LHCN-M2 (cell line): ENCODE results near the gene TNPO2. TPM values are rescaled to one million over a fixed set of nuclear protein-coding genes. Genes with fewer than 3 reads are reported as not detected.
A peak's percentile ranks its signal among the peaks of the same experiment; 100 is the strongest.
"Not testable (repeated sequence)": the region's sequence is repeated elsewhere in the genome, so short reads cannot be mapped to it uniquely, and the experiment has no call there.

Experiments
- DNase-seq: peaks from one replicate; pipeline ENCODE4 v3.0.0-alpha.2; 2012; ENCODE audit warnings: low read depth
- total RNA-seq: library from RNA; depleted of rRNA; stranded (reverse); fragments of >200 nt; gene quantifications from 2 replicates; pipeline ENCODE4 v1.2.3, GENCODE V29; 2014

Gene TNPO2
- total RNA-seq, 1 experiment from 2014 or later = 56.0 TPM

DNA sequence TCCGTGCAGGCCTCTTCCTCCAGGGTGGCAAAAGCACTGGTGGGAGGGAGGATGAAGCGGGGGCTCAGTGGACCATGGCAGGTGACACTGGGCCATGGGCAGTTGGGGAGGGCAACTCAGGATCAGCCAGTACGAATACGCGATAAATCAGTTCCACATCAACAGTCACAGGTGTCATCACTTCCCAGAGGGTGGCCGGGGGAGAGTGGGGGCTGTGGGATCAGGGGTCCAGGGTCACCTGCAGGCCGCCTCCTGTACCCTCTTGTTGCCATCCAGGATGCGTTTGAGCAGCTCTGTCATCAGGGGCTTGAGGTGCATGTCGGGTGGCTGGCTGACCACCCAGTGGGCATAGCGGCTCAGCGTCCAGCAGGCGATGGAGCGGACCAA lies 17.4 kb downstream of the TNPO2 start:
- no peak for DNase-seq

DNA sequence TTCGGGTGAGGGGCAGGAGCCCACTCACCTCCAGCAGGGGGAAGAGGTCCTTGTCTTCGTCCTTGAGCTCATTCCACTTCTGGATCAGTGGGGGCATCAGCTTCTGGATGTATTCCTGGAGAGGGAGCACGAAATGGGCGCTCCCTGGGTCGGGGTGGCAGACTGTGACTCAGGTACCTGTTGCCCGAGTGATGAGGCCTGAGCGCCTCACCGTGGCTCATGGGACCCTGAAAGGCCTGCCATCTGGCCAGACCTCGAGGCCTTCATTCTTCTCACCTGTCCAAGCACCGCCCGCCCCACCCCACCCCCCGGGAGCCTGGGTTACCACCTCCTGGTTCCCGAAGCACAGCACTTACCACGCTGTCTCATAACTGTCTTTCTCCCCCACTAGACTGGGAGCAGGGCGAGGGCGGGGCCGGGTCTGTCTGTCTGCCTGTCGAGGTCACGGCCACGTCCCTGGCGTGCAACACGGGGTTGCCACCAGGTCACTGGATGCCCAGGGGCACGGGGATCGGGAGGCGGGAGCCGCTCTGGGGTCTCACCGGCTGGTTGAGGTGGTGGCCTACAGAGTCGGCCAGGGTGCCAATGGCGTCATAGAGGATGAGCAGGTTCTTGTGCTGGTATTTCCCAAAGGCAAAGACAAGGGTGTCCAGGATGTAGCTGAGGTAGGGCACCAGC lies 17.9 kb downstream of the TNPO2 start:
- no peak for DNase-seq

DNA sequence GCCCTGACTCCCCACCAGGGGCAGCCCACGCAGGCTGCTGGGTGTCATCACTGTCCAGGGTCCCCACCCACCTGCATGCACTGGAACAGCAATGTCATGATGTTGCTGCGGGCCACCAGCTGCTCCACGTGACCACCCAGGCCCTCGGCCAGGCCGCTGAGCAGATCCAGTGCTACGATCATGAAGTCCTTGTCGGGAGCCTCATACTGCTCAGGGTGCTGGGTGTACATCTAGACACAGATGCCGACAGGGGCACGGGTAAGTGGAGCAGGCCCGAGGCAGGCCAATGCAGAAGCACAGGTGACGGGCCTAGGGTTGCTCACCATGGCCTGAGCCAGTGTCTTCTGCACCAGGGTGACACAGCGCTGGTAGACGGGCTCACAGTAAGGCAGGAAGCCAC lies 18.6 kb downstream of the TNPO2 start:
- DNase-seq = no peak

DNA sequence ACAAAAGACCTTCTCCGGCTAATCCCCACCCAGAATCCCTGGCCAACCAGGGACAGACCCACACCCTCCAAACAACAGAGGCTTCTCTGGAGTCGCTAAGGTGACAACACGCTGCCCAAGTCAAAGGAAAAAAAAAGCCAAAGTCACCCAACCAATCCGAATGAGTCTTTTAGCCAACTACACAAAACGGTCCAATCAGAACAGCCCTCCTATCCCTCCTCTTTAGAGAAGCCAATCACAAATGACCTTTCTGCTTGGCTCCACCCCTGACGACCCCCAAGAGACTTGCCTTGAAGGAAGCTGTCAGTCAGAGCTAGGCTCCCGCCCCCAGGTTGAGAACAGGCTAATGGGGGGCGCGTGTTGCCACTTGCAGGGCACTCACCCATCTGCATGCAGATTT lies 20.7 kb downstream of the TNPO2 start:
- peak; percentile 57 for DNase-seq

DNA sequence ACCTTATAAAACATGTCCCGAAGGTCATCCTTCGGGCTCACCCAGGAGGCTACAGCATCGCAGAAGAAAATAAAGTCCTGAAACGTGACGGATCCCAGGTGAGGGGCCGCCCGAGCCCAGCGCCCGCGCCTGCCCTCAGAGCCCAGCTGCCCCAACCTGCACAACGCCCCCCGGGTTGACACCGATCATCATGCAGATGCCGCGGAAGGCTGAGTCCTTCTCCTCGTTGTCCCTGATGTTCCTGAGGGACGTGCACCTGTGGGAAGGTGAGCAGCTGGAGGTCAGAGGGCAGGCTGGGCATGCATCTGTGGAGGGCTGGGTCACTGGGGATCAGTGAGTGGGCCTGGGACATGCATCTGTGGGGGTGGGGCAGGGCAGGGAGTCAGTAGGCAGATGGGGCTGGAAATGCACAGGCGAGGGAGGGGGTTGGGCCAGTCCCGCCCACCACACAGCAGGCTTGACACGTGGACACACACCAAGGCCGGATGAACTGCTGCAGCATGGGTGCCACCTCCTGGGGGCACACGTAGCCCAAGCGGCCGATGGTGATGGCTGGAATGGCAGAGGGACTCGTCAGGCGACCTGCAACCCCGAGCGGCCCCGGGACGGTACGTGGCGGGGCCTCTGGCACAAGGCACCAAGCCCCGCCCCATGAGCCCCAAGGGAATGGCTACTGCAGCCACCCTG lies 22.0 kb downstream of the TNPO2 start:
- no peak for DNase-seq

DNA sequence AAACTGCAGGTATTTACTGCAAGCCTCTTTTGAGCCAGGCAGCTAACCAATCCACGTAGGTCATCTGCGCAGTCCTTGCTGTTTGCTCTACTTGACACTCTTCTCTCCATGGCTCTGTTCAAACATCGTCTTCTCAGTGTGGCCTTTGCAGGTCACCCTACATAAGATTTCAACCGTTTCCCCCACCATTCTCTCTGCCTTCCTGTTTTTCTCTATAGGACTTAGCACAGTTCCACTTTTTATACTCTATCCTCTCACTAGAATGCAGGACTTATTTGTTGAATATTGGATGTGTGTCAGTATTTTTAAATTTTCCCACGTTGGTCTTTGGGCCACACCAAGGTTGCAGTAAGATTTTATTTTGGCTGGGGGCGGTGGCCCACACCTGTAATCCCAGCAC lies 25.6 kb downstream of the TNPO2 start:
- DNase-seq = no peak

DNA sequence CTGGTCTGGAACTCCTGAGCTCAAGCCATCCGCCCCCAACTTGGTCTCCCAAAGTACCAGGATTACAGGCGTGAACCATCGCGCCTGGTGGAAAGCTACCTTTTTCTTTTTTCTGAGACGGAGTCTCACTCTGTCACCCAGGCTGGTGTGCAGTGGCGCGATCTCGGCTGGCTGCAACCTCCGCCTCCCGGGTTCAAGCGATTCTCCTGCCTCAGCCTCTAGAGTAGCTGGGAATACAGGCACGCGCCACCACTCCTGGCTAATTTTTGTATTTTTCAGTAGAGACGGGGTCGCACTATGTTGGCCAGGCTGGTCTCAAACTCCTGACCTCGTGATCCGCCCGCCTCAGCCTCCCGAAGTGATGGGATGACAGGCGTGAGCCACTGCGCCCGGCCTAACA lies 26.3 kb downstream of the TNPO2 start:
- not testable (repeated sequence) for DNase-seq

DNA sequence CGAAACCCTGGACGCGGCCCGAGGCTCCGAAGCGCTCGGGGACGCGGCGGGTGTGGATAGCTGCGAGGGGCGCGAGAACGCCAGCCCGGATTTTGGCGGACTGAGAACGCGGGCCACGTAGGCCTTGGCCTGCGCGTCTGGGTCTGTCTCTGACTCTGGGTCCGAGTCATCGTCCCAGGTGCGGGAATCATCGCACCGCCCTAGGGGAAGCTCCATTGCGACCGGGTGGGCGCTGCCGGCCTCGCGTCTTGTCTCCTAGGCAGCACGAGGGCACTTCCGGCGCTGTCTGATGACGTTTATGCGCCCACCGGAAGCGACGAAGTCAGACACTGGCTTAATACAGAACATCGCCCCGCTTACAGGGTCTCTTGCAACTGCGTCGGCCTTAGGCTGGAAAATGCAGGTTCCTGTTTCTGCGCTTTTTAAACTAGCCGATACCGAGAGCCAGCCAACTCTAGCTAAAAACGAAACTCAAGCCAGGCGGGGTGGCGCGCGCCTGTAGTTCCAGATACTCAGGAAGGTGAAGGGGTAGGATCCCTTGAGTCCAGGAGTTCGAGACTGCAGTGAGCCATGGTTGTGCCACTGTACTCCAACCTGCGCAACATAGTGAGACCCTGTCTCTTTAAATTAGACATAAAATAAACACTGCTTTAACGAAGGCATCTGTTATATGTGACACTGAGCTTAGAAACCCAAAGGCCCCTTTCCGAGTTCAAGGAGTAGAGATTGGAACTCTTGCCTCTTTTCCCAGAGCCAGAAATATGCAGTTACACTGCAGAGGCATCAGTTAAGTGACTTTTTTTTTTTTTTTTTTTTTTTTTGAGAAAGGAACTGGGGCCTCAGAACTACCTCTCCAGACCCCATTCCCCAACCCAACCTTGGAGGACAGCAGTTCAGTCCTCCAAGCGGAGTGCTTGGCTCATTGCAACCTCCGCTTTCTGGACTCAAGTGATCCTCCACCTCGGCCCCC lies 27.1 kb downstream of the TNPO2 start, which contains the start of gene FBXW9:
Gene FBXW9 (minus strand): TSS at position 266 of the 970 bp plus-strand sequence. CDS start 50 bp downstream, at position 216.
- peak; percentile 93 for DNase-seq

DNA sequence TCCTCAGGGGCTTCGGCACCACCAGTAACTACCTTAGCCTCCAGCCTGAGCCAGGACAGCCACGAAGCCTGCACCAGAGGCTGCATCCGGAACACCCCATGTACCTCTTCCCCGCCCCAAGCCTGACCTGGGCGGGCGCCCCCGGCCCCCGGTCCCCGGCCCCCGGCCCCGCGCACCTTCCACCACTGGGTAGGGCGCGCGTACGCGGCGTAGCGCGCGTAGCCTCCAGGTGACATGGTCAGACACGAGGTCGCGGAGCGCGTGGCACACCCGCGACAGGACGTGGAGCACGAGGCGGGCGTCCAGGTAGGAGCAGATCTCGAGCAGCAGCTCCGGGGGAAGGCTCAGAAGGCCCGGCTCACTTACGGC lies 27.8 kb downstream of the TNPO2 start:
- no peak for DNase-seq

DNA sequence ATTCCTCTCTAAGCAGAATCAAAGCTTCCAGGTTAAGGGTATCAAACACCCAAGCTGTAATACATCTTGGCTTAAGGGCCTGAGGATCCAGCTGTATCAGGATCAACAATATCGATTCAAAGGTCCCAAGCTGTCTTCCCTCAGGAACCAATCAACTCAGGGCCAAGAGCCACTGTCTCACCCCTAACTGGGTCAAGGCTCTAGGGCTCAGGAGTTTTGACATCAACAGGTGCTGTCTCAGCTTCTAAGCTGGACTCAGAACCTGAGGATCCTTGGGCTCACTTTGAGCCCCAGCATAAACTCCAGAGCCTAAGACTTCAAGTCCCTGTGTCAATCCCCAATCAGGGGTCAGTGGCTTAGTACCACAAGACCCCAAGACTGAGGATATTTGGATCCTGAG lies 28.2 kb downstream of the TNPO2 start:
- no peak for DNase-seq

DNA sequence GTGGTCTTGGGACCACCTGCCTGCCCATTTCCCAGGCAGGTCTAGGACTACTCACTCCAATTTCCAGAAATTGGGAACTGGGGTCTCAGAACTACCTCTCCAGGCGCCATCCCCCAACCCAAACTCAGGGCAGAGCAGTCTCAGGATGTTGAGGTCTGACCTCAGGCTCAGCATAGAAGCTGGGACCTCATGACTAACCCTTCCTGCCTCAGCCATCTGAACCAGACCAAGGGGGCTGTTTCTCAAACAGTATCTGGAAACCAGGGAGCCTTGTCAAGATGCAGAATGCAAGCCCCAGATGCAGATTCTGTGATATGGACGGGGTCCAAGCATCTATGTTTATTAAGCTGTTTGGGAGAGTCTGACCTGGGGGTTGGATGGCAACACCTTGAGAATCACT lies 28.6 kb downstream of the TNPO2 start:
- DNase-seq = no peak

DNA sequence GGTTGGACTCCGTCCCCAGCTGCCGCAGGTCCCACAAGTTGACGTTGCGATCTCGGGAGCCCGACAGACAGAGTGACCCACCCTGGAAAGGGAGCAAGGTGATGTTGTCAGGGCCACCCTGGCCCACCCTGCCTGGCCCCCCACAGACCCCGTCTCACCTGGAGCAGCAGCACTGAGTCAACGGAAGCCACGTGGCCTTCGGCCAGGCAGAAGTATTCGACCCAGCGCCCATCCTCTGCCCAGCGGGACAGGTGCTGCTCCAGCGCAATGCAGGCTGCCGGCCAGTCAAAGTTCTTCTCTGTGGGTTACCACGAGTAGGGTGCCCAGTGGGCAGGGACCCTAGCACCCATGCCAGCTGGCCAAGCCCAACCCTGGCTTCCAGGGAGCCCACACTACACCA lies 29.1 kb downstream of the TNPO2 start:
- no peak for DNase-seq

DNA sequence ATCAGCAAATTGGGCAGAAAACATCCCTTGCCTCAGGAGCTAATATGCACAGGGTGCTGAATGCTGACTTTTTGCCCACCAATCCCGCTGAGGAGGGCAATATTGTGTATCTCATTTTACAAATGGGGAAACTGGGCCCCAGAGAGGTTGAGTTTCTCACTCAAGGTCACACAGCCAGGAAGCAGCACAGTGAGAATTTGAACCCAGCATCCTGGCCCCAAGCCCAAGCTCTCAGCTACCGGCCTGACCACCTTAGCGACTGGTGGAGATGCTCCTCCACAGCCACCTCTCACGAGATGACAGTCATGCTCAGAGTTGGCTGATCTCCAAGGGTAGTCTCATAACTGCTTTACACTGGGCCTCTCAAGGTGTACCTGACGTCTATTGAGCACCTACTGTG lies 30.8 kb downstream of the TNPO2 start:
- no peak for DNase-seq

DNA sequence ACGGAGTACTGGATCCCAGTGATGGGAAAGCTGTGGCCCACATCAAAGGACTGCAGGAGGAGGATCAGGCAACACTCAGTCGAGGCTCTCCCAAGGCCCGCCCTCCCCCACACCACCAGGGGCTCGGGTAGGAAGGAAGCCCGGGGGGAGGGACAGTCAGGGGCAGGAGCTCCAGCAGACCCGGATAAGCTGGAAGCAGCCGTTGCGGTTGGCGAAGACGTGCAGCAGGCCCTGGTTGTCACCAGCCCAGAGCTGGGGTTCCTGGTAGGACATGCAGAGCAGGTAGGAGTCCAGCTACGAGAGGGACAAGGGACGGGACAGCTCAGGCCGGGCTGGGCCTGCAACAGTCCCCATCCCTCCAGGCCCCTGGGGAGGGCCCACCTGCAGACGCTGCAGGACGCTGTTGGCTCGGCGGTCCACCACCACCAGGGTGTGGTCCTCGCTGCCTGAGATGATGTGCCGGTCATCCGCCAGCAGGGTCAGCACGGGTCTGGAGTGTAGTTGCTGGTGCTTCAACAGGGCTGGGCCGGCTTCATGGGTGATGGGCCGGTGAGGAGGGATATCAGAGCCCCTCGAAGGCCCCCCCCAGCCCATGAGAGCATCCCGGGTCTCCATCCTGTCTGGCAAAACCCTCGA lies 34.0 kb downstream of the TNPO2 start:
- no peak for DNase-seq

DNA sequence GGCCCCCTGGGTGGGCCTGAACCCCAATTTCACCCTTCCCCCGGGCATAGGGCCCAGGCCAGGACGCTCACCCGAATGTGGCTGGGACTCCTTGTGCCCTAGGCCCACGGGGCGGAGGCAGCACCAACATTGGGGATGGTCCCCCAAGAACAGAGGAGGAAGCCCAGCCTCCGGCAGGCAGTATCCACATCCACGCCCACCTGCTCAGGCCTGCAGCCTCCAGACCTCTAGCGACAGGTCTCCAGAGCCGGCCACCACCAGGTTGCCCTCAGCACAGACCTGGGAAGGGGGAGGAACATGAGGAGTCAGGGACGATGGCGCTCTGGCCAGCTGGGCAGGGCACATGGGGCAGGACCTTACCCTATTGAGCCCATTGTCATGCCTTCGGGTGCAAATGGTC lies 34.7 kb downstream of the TNPO2 start:
- DNase-seq = no peak

DNA sequence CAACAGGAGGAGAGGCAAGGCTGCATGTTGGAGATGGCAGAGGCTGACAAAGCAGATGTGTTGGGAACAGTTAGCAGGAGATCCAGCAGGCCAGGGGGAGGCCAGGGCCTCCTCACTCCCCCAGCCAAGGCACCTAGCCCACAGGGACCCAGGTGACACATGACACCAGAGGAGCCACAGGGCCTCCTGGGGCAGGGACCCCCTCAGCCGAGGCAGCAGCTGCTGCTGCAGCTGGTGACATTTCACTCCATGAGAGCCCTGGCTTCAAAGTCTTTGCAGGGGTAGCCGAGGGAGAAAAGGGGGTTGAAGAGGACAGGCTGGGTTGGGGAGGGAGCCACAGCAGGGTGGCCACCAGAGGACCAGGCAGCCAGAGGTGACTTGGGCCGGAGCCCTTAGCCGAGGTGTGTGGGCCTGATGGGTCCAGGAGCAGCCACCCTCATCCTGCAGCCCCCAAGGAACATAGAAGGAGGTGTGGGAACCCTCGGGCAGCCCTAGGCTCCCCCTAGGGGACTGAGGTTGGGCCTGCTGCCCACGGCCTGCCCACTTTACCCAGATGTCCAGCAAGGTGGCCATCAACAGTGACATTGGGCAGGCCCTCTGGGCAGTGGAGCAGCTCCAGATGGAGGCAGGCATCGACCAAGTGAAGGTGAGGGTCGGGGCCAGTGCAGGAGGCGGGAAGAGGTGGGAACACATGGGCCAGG lies 36.1 kb downstream of the TNPO2 start, which contains the start of gene GNG14:
Gene GNG14 (plus strand): TSS at position 503 of the 701 bp plus-strand sequence. CDS start 51 bp downstream, at position 554.
- no peak for DNase-seq

DNA sequence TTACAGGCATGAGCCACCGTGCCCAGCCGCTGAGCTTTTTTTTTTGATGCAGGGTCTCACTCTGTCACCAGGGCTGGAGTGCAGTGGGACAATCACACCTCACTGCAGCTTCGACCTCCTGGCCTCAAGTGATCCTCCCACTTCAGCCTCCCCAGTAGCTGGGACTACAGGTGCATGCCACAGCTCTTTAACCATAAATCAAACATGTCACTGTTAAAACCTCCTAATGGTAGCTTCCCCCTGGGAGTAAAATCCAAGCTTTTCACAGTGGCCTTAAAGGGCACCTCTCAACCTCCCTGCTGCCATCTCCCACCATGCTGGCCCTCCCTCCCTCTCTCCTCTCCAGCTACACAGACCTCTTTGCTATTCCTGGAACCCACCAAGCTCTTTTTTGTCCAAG lies 37.9 kb downstream of the TNPO2 start:
- DNase-seq = no peak

DNA sequence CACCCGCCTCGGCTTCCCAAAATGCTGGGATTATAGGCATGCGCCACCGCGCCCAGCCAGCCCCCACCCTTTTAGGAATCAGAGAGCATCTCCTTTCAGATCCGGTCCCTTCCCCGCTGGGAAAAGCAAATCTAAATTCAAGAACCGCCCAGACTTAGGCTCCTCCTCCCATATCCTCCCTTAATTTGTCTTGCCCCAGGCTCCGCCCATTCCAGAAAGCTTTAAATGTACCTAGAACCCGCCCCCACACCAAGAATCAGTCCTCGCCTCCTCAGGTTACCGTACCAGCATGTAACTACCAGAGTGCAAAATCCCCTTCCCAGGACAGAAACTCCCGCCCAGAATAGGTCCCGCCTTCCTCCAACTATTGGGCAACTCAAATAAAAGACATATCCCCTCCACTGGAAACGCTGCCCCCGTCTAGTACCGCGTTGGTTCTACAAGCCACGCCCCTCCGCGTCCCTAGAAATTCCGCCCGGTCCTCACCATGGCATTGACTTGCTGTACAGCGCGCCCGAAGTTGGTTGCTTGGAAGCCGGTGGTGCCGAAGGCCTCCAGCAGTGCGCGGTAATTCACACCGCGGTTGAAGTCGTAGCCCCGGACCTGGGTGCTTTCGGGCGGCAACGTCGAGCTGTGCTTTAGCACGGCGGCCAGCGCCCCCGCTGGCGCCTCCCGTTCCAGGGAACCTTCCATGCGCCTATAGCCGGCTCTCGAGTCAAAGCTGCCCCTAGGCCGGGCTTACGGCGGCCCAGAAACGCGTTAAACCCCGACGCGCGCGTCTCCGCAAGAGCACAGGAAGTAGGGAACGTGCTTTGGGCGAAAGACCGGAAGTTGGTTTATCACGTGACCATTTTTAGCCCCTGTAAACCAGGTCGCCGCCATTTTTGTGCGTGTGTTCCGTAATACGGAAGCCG lies 42.4 kb downstream of the TNPO2 start, which contains the start of gene DHPS:
Gene DHPS (minus strand): TSS at position 807 of the 914 bp plus-strand sequence. CDS start 114 bp downstream, at position 693.
- peak; percentile 97 for DNase-seq

DNA sequence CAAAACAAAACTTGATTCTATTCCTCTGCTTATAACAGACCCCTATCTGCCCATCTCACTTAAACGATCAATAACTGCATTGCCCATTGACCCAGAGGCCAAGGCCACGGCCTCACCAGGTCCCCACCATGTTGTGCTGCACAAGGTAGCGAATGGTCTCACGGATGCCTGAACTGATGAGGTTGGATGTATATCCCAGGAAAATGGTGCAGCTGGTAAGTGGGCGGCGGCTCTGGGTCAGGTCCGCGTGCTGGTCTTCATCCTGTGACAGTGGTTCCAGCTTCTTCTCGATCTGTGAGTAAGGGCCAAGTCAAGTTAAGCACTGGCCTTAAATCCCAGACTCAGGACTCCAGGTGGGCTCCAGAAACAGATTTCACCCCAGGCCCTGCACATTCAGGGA lies 43.7 kb downstream of the TNPO2 start:
- no peak for DNase-seq

DNA sequence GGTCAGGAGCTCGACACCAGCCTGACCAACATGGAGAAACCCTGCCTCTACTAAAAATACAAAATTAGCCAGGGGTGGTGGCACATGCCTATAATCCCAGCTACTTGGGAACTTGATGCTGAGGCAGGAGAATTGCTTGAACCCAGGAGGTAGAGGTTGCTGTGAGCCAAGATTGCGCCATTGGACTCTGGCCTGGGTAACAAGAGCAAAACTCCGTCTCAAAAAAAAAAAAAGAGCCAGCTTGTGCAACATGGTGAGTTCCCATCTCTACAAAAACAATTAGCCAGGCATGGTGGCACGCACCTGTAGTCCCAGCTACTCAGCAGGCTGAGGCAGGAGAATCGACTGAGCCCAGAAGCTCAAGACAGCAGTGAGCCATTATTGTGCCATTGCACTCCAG lies 45.7 kb downstream of the TNPO2 start:
- DNase-seq = not testable (repeated sequence)
